Stimulated activated CD8-positive, alpha-beta memory T cell treated with anti-CD3 and anti-CD28 coated beads, Interleukin-12 subunit alpha, Interleukin-12 subunit beta, amount 100 ng/mL, for 24 hours (primary cell): ENCODE results near the gene KCNK2.

Source experiments
- DNase-seq: peaks from one replicate; pipeline ENCODE4 v3.0.0-alpha.2; 2020; ENCODE audit errors: extremely low read depth

KCNK2 gene, protein sequence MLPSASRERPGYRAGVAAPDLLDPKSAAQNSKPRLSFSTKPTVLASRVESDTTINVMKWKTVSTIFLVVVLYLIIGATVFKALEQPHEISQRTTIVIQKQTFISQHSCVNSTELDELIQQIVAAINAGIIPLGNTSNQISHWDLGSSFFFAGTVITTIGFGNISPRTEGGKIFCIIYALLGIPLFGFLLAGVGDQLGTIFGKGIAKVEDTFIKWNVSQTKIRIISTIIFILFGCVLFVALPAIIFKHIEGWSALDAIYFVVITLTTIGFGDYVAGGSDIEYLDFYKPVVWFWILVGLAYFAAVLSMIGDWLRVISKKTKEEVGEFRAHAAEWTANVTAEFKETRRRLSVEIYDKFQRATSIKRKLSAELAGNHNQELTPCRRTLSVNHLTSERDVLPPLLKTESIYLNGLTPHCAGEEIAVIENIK

DNA sequence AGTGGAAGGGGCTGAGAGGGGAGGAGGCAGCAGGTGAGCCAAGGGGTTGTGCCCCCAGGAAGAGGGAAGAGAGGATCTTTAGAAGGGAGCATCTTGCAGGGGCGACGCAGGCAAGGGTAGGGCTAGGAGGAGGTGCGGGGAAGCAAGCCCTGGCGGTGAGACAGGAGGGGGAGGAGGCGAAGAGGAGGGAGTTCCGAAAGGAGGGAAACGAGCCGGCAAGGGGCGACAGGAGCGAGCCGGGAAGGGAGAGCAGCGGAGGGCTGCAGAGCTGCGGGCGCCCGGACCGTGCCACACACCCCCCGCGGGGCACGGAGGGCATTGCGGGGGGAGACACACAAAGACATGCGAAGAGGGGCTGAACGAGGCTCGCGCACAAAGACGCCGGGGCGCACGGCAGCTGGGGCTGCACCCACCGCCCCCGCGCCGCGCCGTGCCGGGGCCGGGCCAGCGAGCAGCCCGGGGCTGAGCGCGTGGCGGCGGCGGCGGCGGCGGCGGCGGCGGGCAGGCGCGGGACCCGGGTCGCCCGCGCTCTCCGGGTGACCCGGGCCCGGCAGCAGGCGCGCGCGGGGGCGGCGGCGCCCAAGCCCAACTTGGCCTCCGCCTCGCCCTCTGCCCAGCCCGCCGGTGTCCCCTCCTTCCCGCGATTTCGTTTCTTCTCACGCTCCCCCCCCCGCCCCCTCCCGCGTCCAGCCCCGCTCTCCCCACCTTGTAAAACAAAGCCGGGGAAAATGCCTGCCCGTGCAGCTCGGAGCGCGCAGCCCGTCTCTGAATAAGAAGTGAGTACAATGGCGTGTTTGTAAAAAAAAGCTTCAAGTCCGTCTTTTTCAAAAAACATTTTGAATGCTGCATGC is at the start of gene KCNK2:
Gene KCNK2, plus strand, starts transcription at position 206 of the 851 bp plus-strand sequence. CDS start 649 bp downstream, outside the sequence.
- no peak for DNase-seq

DNA sequence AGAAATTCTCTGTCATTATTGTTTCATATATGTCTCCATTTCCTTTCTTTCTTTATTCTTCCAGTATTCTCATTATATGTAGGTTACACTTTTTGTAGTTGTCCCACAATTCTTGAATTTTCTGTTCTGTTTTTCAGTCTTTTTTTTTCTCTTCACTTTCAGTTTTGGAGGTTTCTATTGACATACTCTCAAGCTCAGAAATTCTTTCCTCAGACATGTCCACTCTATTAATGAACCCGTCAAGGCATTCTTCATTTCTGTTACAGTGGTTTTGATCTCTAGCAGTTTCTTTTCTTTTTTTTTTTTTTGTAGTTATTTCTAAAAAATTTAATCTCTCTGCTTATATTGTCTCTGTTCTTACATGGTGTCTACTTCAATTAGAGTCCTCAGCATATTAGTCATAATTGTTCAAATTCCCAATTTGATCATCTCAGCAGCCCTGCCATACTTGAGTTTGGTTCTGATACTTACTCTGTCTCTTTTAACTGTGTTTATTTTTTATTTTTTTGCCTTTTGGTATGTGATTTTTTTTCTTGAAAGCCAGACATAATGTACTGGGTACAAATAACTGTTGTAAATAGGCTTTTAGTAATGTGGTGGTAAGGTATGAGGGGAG is 49.5 kb upstream of the KCNK2 start:
- DNase-seq: no peak

DNA sequence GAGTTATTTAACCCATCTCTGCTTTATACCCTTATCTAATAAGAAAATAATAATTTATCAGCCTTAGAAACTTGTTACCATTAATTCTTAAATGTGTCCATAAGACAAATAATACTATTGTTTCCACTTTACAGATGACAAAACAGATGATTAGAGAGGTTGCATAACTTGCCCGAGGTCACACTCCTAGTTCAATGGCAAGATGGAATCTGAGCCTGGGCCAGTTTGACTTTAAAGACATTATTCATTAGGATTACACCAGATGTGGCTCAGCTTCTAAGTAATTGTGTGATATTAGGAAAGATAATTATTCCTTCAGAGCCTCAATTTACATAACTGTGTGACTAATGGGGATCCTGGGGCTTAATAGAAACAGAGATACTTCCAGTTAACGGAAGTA is 42.3 kb upstream of the KCNK2 start:
- no peak for DNase-seq

DNA sequence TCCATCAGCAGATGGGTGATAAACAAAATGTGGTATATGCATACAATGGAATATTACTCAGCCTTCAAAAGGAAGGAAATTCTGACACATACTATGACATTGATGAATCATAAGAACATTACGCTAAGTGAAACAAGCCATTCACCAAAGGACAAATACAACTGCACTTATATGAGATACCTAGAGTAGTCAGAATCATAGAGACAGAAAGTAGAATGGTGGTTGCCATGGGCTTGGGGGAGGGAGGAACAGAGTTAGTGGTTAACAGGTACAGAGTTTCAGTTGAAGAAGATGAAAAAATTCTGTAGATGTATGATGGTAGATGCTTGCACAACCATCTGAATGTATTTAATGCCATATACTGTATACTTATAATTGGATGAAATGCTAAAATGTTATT is 39.1 kb upstream of the KCNK2 start:
- DNase-seq: no peak

DNA sequence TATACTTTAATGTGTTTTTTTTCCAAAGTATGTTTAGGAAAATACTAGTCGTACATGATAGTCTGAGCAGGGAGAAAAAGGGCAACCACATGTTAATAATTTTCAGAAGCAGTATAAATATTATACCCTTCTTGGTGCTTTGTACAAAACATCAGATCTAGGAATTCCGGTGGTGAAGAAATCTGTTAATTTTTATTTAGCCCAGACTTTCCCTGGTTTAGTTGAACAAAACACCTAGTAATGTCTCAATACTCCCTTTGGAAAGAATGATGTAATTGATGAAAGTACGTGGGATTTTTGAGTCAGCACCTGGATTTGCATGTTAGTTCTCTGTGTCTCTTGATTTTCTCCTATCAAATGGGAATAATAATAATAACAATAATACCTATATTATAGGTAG is 38.4 kb upstream of the KCNK2 start:
- DNase-seq: no peak

DNA sequence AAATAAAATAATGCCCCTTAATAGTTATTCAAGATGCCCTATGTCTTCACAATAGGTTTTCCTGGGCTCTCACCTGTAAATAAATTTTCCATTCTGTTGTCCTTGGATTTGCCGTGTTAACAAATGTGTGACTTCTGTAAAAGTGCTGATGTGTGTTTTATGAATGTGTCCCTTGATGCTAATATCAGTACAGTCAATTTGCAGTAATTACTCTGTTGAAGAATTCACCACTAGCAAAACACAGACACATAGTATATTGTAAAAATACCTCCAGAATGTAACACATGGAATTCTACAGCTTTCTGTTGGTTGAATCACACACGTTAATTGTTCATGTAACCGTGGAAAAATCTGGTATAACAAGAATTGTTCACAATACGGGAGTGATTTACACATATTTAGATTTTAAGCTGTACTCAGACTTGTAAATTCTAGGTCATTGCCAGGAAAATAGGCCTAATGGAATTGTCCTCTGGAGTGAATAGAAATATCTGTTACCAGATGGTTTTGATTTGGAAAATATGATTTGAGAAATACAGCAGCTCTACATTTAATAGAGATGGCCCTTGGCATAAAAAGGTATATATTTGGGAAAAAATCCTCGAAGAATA is 36.7 kb upstream of the KCNK2 start:
- no peak for DNase-seq

DNA sequence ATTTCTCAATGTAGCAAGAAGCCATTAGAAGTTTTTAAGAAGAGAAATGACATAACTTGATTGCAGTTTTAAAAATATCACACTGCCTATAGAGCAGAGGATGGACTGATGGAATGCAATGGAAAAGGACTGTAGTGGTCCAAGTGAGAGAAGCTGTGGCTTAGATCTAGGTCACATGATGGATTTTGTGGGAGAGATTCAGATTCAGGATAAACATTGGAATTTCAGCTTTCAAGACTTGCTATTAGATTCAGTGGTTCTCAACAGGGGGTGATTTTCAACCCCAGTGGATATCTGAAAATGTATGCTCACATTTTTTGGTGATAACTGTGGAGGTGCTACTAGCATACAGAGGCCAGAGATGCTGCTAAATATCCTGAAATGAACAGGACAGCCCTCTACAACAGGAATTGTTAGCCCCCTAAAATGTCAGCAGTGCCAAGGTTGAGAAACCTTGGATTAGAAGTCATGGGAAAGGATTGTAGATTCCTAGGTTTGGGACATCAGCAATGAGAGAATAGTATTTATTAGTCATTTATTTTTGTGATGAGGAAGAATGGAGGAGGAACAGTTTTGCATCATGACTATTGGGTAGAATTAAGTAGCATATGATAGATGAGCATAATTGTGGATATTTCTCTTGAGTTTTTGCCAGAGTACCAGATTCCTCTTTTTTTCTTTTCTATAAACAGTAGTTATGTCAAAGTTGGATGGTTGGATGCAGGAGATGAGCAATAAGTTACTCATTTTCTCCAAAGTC is 30.1 kb upstream of the KCNK2 start:
- no peak for DNase-seq

DNA sequence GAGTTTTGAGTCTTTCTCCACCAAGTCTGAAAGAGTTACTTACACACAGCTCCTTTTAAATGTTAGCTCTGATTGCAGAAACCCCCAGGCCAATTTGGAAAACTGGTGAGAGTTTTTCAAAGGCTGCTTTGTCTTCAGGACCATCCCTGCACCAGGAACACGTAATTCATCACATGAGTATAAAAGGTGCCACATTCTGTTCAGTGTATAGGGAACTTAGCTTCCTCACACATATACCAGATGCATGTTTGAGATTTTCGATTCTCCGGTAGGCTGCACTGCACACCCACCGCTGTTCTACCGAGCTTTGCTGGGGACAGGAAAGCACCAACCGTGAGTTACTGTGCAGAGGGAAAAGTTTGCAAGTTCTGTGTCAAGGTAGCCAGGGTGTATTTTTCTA is 28.3 kb upstream of the KCNK2 start:
- no peak for DNase-seq

DNA sequence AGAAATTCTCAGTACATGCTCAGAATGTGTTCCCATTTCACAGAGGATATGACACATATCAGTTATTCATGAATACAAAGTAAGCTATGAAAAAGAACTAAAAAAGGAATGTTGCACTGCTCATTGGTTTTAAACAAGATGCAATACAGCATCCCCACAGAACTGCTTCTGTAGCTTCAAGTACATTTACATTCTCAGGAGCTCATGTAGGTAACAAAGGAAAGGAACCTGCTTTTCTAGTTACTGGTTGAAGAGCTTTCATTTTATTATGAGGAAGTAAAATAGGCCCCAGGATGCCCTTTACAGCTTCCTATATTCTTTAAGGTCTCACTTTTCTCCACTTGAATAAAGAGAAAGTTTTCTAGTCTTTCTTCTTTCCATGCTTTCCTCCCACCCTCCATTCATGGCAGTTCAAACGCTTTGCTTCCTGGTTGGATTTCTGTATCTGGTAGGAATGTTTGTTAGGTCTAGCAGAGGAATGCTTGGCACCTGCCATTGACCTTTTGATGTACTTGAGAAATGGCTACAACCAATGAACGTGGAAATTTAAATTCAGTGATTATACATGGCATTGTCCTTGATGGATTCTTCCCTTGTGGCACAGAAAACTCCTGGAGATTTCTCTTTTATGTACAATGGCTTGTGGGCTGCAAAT is 27.1 kb upstream of the KCNK2 start:
- no peak for DNase-seq

DNA sequence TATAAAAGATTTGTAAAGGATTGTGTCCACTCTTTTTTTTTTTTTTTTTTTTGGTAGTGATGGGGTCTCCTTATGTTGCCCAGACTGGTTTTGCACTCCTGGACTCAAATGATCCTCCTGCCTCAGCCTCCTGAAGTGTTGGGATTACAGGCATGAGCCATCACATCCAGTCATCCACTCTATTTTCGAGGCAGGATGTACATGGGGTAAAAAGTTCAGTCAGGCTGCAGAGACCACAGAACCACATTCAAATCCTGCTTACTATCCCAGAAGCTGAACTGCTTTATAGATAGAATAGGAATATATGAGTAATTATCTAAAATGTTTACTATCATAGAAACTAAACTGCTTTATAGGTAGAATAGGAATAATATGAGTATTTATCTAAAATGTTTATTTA is 26.0 kb upstream of the KCNK2 start:
- no peak for DNase-seq

DNA sequence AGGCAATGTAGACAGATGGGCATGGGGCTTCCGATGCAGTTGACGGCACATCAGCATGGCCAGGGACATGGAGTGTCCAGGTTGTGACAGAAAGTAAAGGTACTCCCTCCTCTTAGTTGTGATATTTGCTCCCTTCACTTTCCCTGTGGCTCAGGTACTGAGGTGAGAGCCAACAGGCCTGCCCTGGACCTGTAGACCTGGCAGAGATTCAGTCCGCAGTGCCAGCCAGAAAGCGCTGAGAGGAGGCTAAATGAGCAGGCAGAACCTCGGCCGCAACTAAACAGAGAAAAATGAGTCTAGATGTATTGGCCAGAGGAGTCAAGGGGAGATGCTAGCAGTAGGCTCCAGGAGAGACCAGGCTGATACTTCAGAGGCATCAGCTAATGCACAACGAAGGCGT is 22.6 kb upstream of the KCNK2 start:
- no peak for DNase-seq

DNA sequence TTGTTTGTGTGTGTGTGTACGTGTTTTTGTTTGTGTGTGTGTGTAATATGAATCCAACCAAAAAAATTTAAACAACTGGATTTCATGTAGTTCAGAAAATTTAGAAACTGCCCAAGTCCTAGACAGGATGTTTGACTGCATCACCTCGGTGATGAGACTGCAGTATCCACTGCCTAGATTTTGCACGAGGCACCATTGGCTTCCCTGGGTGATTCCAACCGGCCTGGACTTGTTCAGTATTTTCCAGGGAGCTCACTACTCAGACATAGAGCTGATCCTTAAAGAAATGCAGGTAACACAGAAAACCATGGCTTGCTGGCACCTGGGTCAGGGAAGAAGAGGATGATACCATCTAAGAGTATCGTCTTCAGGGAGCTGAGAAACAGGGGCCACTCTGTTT is 18.2 kb upstream of the KCNK2 start:
- DNase-seq: no peak

DNA sequence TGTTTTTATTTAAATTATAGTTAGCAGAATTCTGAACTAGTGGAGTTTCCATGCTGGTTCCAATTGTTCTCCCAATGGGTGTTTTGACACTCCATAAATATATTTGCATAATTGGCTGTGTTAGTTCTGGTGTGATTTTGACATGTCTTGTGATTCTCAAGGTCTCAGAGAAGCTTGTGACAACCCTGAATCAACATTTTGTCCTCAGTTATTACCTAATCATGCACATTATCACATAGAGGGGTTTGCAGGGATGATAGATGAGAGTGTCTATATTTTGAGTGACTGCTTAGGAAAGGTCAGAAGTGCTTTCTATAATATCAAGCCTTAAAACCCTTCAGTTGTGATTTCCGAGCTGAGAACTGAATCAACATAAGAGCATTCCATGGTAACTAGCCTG is 11.5 kb upstream of the KCNK2 start:
- no peak for DNase-seq

DNA sequence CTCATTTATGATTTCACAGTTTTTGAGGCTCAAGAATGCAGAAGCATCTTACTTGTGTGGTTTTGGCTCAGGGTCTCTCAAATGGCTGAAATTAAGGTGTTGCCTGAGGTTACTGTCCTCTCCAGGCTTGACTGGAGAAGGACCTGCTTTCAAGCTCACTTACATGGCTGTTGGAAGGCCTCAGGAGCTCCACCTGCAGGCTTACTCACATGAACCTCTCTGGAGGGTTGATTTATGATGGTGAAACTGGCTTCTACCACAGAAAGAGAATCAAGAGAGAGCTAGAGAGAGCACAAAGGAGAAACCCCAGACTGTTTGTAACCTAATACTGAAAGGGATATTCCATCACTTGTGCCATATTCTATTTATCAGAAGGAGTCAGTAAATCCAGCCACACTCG is 6.2 kb upstream of the KCNK2 start:
- no peak for DNase-seq

DNA sequence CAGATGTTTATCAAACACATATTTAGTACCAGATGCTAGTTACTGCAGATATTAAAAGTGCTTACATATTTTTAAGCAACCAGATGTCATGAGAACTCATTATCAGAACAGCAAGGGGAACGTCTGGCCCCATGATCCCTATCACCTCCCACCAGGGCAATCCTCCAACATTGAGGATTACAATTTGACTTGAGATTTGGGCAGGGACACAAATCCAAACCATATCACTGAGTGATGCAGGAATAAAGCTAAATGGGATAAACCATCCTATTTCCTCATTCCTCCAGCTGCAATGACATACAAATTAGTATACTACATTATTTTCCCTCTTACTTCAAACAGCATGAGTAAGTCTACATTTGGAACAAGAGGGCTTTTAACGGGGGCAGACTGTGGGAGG is 3.1 kb upstream of the KCNK2 start:
- no peak for DNase-seq

DNA sequence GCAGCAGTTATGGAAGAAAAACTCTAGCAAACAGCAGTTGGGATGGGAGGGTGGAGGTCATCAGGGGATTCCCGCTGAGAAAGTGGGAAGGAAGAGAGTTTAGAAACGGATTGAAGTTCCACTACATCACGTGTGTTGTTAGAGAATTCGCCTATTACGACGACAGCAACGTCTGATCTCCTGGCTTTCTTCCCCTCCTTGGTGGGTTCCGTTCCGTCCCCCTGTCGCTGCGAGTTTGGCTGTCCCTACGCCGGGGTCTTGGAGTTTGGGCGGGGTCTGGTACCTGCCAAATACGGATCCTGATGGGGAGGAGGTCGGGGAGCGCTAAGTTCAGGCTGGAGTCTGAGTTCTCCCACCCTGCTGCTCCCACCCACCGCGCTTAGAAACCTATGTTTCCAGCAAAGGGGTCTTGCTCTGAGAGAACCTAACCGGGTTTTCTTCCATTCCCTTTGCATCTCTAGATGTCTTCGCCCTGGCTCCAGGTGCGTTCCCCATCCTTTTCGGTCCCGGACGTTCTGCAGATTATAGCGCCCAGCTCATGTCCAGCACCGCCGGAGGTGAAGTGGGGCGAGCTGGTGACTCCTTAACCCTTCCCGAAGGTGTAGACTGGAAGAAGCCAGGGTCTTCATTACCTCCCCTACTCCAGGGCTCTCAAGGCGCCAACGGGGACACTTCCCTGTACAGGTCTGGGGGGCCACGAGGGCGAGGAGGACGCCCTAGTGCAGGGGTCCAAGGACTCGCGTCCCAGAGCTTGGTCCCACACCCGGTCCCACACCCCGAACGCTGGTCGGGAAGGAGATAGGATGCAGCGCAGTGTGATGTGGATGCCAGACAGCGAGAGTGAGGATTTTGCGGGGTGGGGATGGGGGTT is 641 bp upstream of the KCNK2 start:
- no peak for DNase-seq

DNA sequence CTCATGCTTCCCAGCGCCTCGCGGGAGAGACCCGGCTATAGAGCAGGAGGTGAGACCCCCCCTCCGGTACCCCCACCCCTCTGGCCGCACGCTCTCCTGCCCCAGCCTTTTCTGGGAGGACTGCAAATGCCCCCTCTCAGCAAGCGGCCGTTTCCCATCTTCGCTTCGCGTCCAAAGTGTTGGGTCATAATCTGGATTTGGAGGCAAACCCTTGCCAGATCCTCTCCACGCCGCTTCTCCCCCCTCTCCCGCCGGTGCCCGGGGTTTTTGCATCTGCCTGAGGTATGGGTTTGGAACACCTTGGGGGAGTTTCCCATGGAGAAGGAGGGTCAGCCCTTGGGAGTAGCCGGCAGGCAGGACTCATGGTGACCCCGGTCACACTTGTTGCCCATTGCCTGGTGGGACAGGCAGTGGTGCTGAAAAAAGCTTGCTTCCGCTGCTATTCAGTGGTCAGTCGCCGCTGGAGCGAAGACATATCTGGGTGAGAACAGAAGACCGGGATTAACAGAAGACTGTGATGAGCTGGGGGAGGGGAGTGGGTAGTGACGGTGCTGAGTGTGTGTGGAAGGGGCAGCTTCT is 935 bp downstream of the KCNK2 start:
- no peak for DNase-seq

DNA sequence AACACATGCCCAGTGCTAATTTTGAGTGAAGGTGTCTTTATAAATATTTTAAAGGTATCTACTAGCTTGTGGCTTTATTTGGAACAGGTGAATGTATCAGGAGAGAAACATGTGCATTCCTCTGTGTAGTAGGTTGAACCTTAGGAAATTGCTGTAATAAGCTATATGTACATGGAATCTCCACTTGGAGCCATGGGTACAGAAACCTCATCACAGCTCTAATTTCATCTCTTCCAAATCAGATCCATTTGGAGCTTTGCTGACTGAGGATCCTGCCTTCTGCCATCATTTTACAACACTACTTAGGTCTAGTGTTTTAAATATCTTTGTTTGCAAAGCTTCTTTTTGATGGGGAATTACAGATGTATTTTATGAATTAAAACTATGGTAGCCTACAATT is 2.1 kb downstream of the KCNK2 start:
- no peak for DNase-seq

DNA sequence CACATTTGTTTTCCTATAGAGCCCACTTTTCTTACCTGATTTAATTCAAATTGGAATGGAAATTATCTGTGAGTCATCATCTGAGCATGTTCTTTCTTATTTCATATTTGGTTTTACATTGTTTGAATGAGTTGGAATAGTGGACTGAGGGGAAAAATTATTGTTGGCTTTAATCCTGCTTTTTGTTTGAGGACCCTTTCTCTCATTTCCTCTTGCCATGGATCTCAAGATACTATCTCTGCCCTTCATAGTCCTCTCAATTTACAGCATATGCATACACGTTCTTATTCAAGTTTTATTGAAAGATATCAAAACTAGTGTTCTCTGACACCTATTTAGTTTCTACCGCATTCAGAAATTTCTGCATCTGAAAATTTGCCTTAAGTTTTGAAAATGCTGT is 5.1 kb downstream of the KCNK2 start:
- no peak for DNase-seq

DNA sequence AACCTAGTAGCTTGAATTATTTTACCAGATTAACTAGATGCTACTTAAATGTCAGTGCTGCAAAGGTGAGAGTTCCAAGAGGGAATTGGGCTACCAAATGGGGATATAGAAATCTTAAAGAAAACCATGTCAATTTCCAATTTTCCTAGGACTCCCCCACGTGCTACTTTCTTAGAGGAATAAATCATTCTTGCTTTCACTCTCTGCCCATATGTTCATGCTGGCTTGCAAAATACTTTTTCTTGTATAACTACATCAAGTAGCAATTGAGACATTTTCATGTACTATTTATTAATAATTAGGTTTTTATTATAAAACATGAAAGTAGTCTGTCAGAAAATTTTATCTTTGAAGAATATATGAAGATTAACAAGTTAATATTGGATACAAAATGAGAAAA is 11.8 kb downstream of the KCNK2 start:
- no peak for DNase-seq
